OCI-LY1 (cell line): ENCODE results near the gene TCP11L2.

ENCODE experiments used
- CTCF ChIP-seq: fragments of 200-600 bp; sonication (generic), shearing (Covaris generic); IDR thresholded peaks from 2 replicates; pipeline ENCODE4 v1.5.1; 2017; ENCODE audit warnings: mild to moderate bottlenecking, antibody characterized with exemption, low read length, moderate library complexity, mixed read lengths
- EZH2 ChIP-seq: fragments of 200-600 bp; sonication (generic), shearing (Covaris generic); IDR thresholded peaks from 2 replicates; pipeline ENCODE4 v1.8.0; 2017; ENCODE audit warnings: borderline replicate concordance, mixed run types, mild to moderate bottlenecking, antibody characterized with exemption, low read length, moderate library complexity, mixed read lengths

- no peak for TF ChIP-seq CTCF
- TF ChIP-seq EZH2, result no peak
These were observed 13.0 kb downstream of the TCP11L2 start for GRCh38 chr12:106315523-106315922.
